H1 (cell line): Measurements from ENCODE around the gene SLC22A23. TPM values are rescaled to one million over a fixed set of nuclear protein-coding genes. Genes with fewer than 3 reads are reported as not detected.

Experiments
- CTCF ChIA-PET: fragments of 300-600 bp; sonication (Branson Sonifier 250); formaldehyde crosslinking; loops from one replicate; lab custom pipeline; 2021; ENCODE audit not compliant: partially characterized antibody; lab: Charles Lee
- POLR2A ChIA-PET: fragments of 300-600 bp; sonication (Branson Sonifier 250); formaldehyde crosslinking; loops from one replicate; lab custom pipeline; 2021; ENCODE audit warnings: inconsistent platforms; ENCODE audit not compliant: partially characterized antibody; lab: Charles Lee
- DNase-seq, 2 experiments: peaks; one replicate each; pipeline versions ENCODE4 v3.0.0 to v3.0.0-alpha.2; 2010 to 2022; ENCODE audit warnings: low spot score in 2 of 2, low read depth in 1 of 2, mixed read lengths in 1 of 2
- FAIRE-seq: peaks from 2 replicates; lab custom pipeline; 2011; peaks lifted over from hg19 to GRCh38; lab: Jason Lieb, UNC
- H2AFZ ChIP-seq: 2 replicates; pipeline ENCODE4 v1.8.1; 2012; ENCODE audit warnings: low read length, inconsistent platforms
- H2AK5ac ChIP-seq: 2 replicates; pipeline ENCODE4 v1.6.1; 2013; ENCODE audit warnings: low read depth, low read length
- H2BK120ac ChIP-seq: replicated peaks from 2 replicates; pipeline ENCODE3; 2013; ENCODE audit warnings: low read depth, low read length, inconsistent platforms
- H2BK12ac ChIP-seq: 2 replicates; pipeline ENCODE4 v1.6.1; 2013; ENCODE audit warnings: low read depth, low read length
- H2BK15ac ChIP-seq: 2 replicates; pipeline ENCODE4 v1.6.1; 2013; ENCODE audit warnings: low read length
- H2BK20ac ChIP-seq: 2 replicates; pipeline ENCODE4 v1.6.1; 2013; ENCODE audit warnings: low read length
- H2BK5ac ChIP-seq: 2 replicates; pipeline ENCODE4 v1.6.1; 2013; ENCODE audit warnings: low read depth, low read length
- H3K14ac ChIP-seq: 2 replicates; pipeline ENCODE4 v1.6.1; 2013; ENCODE audit warnings: inconsistent platforms; ENCODE audit not compliant: insufficient read length
- H3K18ac ChIP-seq: 2 replicates; pipeline ENCODE4 v1.6.1; 2013; ENCODE audit warnings: low read length; ENCODE audit errors: extremely low read depth
- H3K23ac ChIP-seq: 2 replicates; pipeline ENCODE4 v1.6.1; 2013; ENCODE audit warnings: inconsistent platforms; ENCODE audit not compliant: insufficient read length
- H3K23me2 ChIP-seq: 2 replicates; pipeline ENCODE4 v1.6.1; 2013; ENCODE audit warnings: low read depth, low read length
- H3K27ac ChIP-seq: 2 replicates; pipeline ENCODE4 v1.6.1; 2011; ENCODE audit warnings: low read depth, low read length, inconsistent platforms
- H3K27me3 ChIP-seq, 4 experiments: replicated peaks in 1 of 4; 1 replicate in 1 of 4; 2 replicates in 3 of 4; pipeline versions ENCODE4 v1.6.1 to v1.8.1; 2011 to 2013; ENCODE audit warnings: low read length in 3 of 4, mild to moderate bottlenecking in 3 of 4, inconsistent platforms in 2 of 4, mixed read lengths in 2 of 4, moderate library complexity in 1 of 4; ENCODE audit not compliant: control insufficient read depth in 3 of 4, insufficient read depth in 3 of 4; ENCODE audit errors: extremely low read depth in 1 of 4
- H3K36me3 ChIP-seq, 4 experiments: 2 replicates each; pipeline versions ENCODE4 v1.6.1 to v1.8.1; 2011 to 2013; ENCODE audit warnings: mild to moderate bottlenecking in 4 of 4, low read length in 3 of 4, moderate library complexity in 2 of 4, control low read depth in 1 of 4, inconsistent platforms in 1 of 4; ENCODE audit not compliant: insufficient read depth in 4 of 4, control insufficient read depth in 2 of 4
- H3K4ac ChIP-seq: replicated peaks from 2 replicates; pipeline ENCODE3; 2013; ENCODE audit warnings: low read length, low read depth, mixed read lengths, inconsistent platforms; ENCODE audit not compliant: insufficient read length
- H3K4me1 ChIP-seq, 4 experiments: replicated peaks in 1 of 4; 1 replicate in 1 of 4; 2 replicates in 3 of 4; pipeline versions ENCODE4 v1.6.1 to v1.8.1; 2011 to 2013; ENCODE audit warnings: low read length in 3 of 4, inconsistent platforms in 2 of 4, mixed read lengths in 1 of 4; ENCODE audit not compliant: insufficient read depth in 4 of 4, control insufficient read depth in 3 of 4
- H3K4me2 ChIP-seq, 2 experiments: 2 replicates each; pipeline versions ENCODE4 v1.6.1 to v1.8.1; 2011 to 2013; ENCODE audit warnings: low read depth in 2 of 2, low read length in 2 of 2, control low read depth in 1 of 2, inconsistent platforms in 1 of 2, mild to moderate bottlenecking in 1 of 2; ENCODE audit not compliant: insufficient read depth in 1 of 2
- H3K4me3 ChIP-seq, 4 experiments: fragments of 200-600, 300-600 bp in 1 of 4; sonication (generic), shearing (Covaris generic), sonication (Bioruptor Twin) in 1 of 4; 2 replicates each; pipeline versions ENCODE4 v1.5.1 to v1.8.1; 2011 to 2016; ENCODE audit warnings: low read length in 4 of 4, low read depth in 3 of 4, control low read depth in 2 of 4, inconsistent platforms in 2 of 4, mild to moderate bottlenecking in 2 of 4, mixed read lengths in 1 of 4, moderate library complexity in 1 of 4; ENCODE audit not compliant: insufficient read depth in 2 of 4; ENCODE audit errors: extremely low read depth in 1 of 4
- H3K56ac ChIP-seq: replicated peaks from 2 replicates; pipeline ENCODE3; 2013; ENCODE audit warnings: low read depth, mild to moderate bottlenecking, mixed read lengths, low read length, inconsistent platforms; ENCODE audit not compliant: insufficient read length
- H3K79me1 ChIP-seq: 2 replicates; pipeline ENCODE4 v1.6.1; 2013; ENCODE audit warnings: low read depth, low read length, control low read depth
- H3K79me2 ChIP-seq, 2 experiments: 2 replicates each; pipeline versions ENCODE4 v1.6.1 to v1.8.1; 2012 to 2013; ENCODE audit warnings: low read length in 2 of 2, mild to moderate bottlenecking in 2 of 2, inconsistent platforms in 1 of 2; ENCODE audit not compliant: insufficient read depth in 2 of 2, control insufficient read depth in 1 of 2
- H3K9ac ChIP-seq, 4 experiments: replicated peaks in 1 of 4; 1 replicate in 1 of 4; 2 replicates in 3 of 4; pipeline versions ENCODE4 v1.6.1 to v1.8.1; 2011 to 2013; ENCODE audit warnings: low read depth in 3 of 4, low read length in 3 of 4, control low read depth in 2 of 4, mild to moderate bottlenecking in 2 of 4, moderate library complexity in 2 of 4, inconsistent platforms in 1 of 4; ENCODE audit errors: extremely low read depth in 1 of 4
- H3K9me3 ChIP-seq, 2 experiments: 2 replicates each; pipeline versions ENCODE4 v1.6.1 to v1.8.1; 2012 to 2013; ENCODE audit warnings: mild to moderate bottlenecking in 2 of 2, moderate library complexity in 2 of 2, control low read depth in 1 of 2, inconsistent platforms in 1 of 2, low read depth in 1 of 2, low read length in 1 of 2, mixed read lengths in 1 of 2; ENCODE audit not compliant: insufficient read depth in 2 of 2
- H4K20me1 ChIP-seq, 2 experiments: replicated peaks in 1 of 2; 2 replicates each; pipeline versions ENCODE3 to v1.8.1; 2011 to 2013; ENCODE audit warnings: inconsistent platforms in 2 of 2, low read length in 2 of 2, mild to moderate bottlenecking in 1 of 2; ENCODE audit not compliant: insufficient read depth in 2 of 2, control insufficient read depth in 1 of 2
- H4K5ac ChIP-seq: 2 replicates; pipeline ENCODE4 v1.6.1; 2013; ENCODE audit warnings: low read length, low read depth, mixed read lengths, inconsistent platforms; ENCODE audit not compliant: insufficient read length
- H4K8ac ChIP-seq: 2 replicates; pipeline ENCODE4 v1.8.0; 2013; ENCODE audit warnings: mild to moderate bottlenecking, moderate library complexity, low read length, inconsistent platforms; ENCODE audit not compliant: insufficient read depth; ENCODE audit errors: extremely low read depth
- H4K91ac ChIP-seq: replicated peaks from 2 replicates; pipeline ENCODE3; 2013; ENCODE audit warnings: low read length, mixed read lengths, inconsistent platforms; ENCODE audit not compliant: insufficient read length
- ATF3 ChIP-seq: IDR thresholded peaks from 2 replicates; pipeline ENCODE4 v1.6.1; 2011; ENCODE audit warnings: low read depth, mild to moderate bottlenecking, low read length; ENCODE audit not compliant: insufficient read depth
- BACH1 ChIP-seq: IDR thresholded peaks from 2 replicates; pipeline ENCODE4 v1.6.1; 2012; ENCODE audit warnings: low read length, improper control_type of control experiment
- CREB1 ChIP-seq: IDR thresholded peaks from 2 replicates; pipeline ENCODE4 v1.6.1; 2012; ENCODE audit warnings: inconsistent platforms
- HDAC2 ChIP-seq, 2 experiments: fragments of 300-600 bp in 1 of 2; sonication (generic) in 1 of 2; IDR thresholded peaks; 2 replicates each; pipeline ENCODE4 v1.6.1; 2011 to 2012; ENCODE audit warnings: low read depth in 2 of 2, low read length in 2 of 2, mild to moderate bottlenecking in 2 of 2, moderate library complexity in 2 of 2, borderline replicate concordance in 1 of 2, inconsistent platforms in 1 of 2
- JUND ChIP-seq: IDR thresholded peaks from 2 replicates; pipeline ENCODE4 v1.6.1; 2011; ENCODE audit warnings: mild to moderate bottlenecking, improper control_type of control experiment, low read length
- KDM5A ChIP-seq: fragments of 200-600 bp; IDR thresholded peaks from 2 replicates; pipeline ENCODE4 v1.7.1; 2012; ENCODE audit warnings: mild to moderate bottlenecking, low read length, inconsistent platforms, mixed read lengths
- RBBP5 ChIP-seq: IDR thresholded peaks from 2 replicates; pipeline ENCODE4 v1.7.1; 2012; ENCODE audit warnings: low read depth, mild to moderate bottlenecking, inconsistent platforms, low read length, moderate library complexity, borderline replicate concordance
- SIX5 ChIP-seq: IDR thresholded peaks from 2 replicates; pipeline ENCODE4 v1.6.1; 2011; ENCODE audit warnings: mild to moderate bottlenecking, low read depth, low read length
- WGBS, 2 experiments: shearing (Covaris generic) in 1 of 2; methylation state at CpG; one replicate each; pipeline versions ENCODE4 v1.1.6 to v1.1.7; 2013 to 2015; ENCODE audit warnings: low lambda C conversion rate in 2 of 2, mixed read lengths in 2 of 2, inconsistent platforms in 1 of 2, low coverage in 1 of 2, missing lambda C conversion rate in 1 of 2; ENCODE audit not compliant: insufficient replicate concordance in 2 of 2, insufficient coverage in 1 of 2, insufficient read length in 1 of 2; ENCODE audit errors: extremely low coverage in 1 of 2, missing lambda C conversion rate in 1 of 2; 5-methylcytosine and 5-hydroxymethylcytosine counted together
- polyA plus RNA-seq, 7 experiments: library from polyadenylated mRNA; depleted of rRNA in 3 of 7; stranded (reverse) in 5 of 7; unstranded in 2 of 7; fragments of >200 nt in 5 of 7; fragments of 200-250 nt in 2 of 7; gene quantifications; 1 replicate in 5 of 7; 2 replicates in 1 of 7; 4 replicates in 1 of 7; pipeline versions ENCODE4 v1.2.1 to v1.2.3, GENCODE V29; 2011 to 2013; ENCODE audit warnings: missing spikeins in 2 of 7, mixed read lengths in 2 of 7
- total RNA-seq: library from RNA; stranded (reverse); fragmentation: NEBNext Ultra II Directional; extraction: Animal tissue kit (Norgen Biotek cat#: 25700); gene quantifications from 2 replicates; pipeline ENCODE4 v1.2.1, GENCODE V29; 2021
- TF ChIP-seq, protein P1 (sequence below), 3 experiments: IDR thresholded peaks; 1 replicate in 2 of 3; 2 replicates in 1 of 3; pipeline versions ENCODE4 v1.5.1 to v1.6.1; 2011; ENCODE audit warnings: low read length in 3 of 3, mild to moderate bottlenecking in 3 of 3, inconsistent platforms in 2 of 3, low read depth in 1 of 3, moderate library complexity in 1 of 3; ENCODE audit not compliant: insufficient read depth in 1 of 3; ENCODE audit errors: control extremely low read depth in 1 of 3

Gene SLC22A23
- total and polyA plus RNA-seq, 2 of the 8 experiments (the other 6 are each of a cell fraction or from before 2014, with no cell fraction given), result 9.9 to 38.4 TPM

DNA sequence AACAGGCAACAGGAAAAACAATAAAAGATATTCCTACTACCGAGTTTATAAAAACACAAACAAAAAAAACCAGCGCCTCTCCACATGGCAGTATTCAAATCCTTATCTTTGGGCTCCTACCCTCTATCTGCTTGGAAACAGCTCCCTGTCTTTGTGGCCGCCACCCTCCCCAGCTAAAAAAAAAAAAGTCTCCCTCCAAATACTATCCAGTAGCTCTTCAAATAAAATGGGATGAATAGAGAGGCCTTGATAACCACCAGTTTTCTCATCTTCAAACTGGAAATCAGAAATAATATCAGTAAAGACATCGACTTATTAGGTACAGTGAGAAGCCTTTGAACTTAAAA, 101.9 kb downstream of the SLC22A23 start:
- Histone ChIP-seq H3K27me3 (no peaks in the 10 kb centered on the region), H4K91ac (no peak overlapping the region), H3K9ac (no peak overlapping the region), H2BK12ac (no peak overlapping the region; the same call in 1 of the 2 replicates), H2AFZ (no peak overlapping the region), H3K4me3 (no peak overlapping the region), H3K4me2 (no peak overlapping the region; a peak in 1 of 4 replicates), H4K20me1 (peaks cover 2% of the 10 kb centered on the region in 2 experiments), H3K23me2 (0 out of 2 replicates have a peak, but pooled peaks cover 2% of the 10 kb centered on the region), H4K8ac (no peak overlapping the region), H3K79me2 (peaks cover 0 to 19% of the 10 kb centered on the region in 2 experiments; a peak in 3 of 4 replicates), H3K4me1 (peaks cover 9 to 28% (median 19%) of the 10 kb centered on the region in 4 experiments), H3K14ac (no peak overlapping the region), H3K9me3 (no peaks in the 10 kb centered on the region), H2AK5ac (peak overlapping the region; percentile 75), H2BK20ac (no peak overlapping the region), H3K56ac (no peak overlapping the region), H2BK120ac (no peak overlapping the region), H4K5ac (no peak overlapping the region), H3K79me1 (peaks cover 5% of the 10 kb centered on the region; the same call in 1 of the 2 replicates), H2BK5ac (no peak overlapping the region), H3K36me3 (no peaks in the 10 kb centered on the region), H2BK15ac (no peak overlapping the region), H3K23ac (no peak overlapping the region), H3K27ac (no peak overlapping the region), H3K18ac (no peak overlapping the region), H3K4ac (no peak overlapping the region)
- ChIA-PET POLR2A (interaction anchor here (0.7 to 1.8 kb wide), 3 partner anchors 18 to 86 kb away, joined by 3 to 6 read pairs (median 6); no protein-coding TSS in a partner anchor), CTCF (interaction anchor here (0.7 to 1.7 kb wide), 3 partner anchors 12 to 25 kb away, joined by 3 read pairs; no protein-coding TSS in a partner anchor)
- FAIRE-seq (no peak), DNase-seq (no peak)
- 89% methylated on average over 4 of the region's 4 CpGs; no CpG with 5 or more reads in 1 of the 2 experiments for WGBS, 2 experiments
- TF ChIP-seq, protein P1, sequence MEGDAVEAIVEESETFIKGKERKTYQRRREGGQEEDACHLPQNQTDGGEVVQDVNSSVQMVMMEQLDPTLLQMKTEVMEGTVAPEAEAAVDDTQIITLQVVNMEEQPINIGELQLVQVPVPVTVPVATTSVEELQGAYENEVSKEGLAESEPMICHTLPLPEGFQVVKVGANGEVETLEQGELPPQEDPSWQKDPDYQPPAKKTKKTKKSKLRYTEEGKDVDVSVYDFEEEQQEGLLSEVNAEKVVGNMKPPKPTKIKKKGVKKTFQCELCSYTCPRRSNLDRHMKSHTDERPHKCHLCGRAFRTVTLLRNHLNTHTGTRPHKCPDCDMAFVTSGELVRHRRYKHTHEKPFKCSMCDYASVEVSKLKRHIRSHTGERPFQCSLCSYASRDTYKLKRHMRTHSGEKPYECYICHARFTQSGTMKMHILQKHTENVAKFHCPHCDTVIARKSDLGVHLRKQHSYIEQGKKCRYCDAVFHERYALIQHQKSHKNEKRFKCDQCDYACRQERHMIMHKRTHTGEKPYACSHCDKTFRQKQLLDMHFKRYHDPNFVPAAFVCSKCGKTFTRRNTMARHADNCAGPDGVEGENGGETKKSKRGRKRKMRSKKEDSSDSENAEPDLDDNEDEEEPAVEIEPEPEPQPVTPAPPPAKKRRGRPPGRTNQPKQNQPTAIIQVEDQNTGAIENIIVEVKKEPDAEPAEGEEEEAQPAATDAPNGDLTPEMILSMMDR (IDR thresholded peaks at IDR 0.05; ENCODE audit: control extremely low read depth in 1 of 3, insufficient read depth in 1 of 3, low read depth in 1 of 3, low read length in 3 of 3), result no peak
- TF ChIP-seq RBBP5 (no peak), ATF3 (no peak), KDM5A (no peak), CREB1 (no peak), SIX5 (no peak), JUND (no peak), BACH1 (no peak), HDAC2 (IDR thresholded peaks at IDR 0.05; ENCODE audit: borderline replicate concordance in 1 of 2, low read depth in 2 of 2, low read length in 2 of 2) (no peak)
